Activated CD4-positive, CD25-positive, alpha-beta regulatory T cell treated with anti-CD3 and anti-CD28 coated beads, Interleukin-2, amount 50 U/mL, for 72 hours (primary cell): ENCODE results near the gene JADE2.

Source experiments
- DNase-seq: peaks from one replicate; pipeline ENCODE4 v3.0.0; 2021

Gene JADE2

DNA sequence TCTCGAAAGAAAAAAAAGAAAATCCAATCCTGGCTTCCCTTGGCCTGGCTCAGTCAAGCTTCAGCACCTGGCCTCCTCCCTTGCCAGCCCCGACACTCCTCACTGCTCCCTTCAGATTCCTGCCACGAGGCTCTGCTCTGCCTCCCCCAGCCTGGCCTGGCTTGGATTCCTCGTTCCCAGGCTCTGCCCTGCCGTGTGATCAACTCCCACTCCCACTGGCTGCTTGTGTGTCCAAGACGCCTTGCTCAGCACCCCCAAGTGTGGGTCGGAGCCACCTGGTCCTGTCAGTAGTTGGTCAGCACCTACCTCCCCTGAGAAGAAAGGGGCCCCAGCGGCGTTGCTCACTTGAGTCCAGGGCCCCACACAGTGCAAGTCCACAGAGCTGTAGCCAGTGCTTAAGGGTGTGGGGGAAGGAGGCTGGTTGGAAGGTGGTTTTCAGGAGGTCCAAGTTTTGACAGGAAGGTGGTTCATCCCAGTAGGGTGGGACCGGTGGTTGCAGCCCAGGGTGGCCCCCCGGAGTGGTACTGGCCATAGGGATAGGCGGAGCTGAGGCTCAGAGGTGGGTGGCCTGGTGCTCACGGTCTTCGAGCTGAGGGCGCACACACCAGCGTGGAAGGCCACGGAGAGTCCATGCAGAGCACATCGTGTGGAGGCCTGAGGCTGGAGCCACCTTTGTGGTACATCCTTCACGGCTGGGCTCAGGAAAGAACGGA, 46.4 kb downstream of the JADE2 start:
- no peak for DNase-seq

DNA sequence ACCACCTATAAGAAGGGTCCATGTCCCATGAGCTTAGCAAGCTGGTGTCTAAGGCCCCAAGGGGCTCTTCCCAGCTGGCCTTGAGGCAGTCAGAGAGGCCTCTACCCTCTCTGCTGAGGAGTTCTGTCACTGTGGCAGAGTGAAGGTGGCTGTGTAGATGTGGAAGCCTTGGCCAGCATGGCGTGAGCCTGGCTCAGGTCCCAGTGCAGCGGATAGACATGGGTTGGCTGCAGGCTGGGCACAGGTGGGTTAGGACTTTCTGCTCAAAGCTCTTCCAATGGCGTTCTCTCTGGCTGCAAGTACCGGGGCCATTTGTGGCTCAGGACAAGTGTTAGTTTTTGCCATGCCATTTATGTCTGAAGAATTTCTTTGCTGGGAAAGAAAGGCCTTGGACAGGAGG, 47.3 kb downstream of the JADE2 start:
- no peak for DNase-seq

DNA sequence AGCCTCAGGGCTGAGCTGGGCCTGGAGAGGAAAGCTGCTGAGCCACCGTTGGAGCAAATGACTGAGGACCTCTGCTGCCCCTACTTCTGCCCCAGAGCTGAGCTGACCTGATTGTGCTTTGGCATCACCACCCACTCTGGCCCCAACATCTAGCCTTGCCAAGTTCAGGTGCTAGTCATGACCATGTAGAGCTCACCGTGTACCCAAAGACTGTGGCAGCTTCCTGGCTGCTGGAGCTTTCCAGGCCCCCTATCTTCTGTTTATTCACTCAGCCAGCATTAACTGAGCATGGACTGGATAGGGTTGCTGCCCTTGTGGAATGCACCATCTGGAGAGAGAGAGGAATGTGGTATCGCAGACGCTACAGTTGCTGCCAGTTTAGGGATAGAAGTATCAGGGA, 49.1 kb downstream of the JADE2 start:
- DNase-seq, result no peak

DNA sequence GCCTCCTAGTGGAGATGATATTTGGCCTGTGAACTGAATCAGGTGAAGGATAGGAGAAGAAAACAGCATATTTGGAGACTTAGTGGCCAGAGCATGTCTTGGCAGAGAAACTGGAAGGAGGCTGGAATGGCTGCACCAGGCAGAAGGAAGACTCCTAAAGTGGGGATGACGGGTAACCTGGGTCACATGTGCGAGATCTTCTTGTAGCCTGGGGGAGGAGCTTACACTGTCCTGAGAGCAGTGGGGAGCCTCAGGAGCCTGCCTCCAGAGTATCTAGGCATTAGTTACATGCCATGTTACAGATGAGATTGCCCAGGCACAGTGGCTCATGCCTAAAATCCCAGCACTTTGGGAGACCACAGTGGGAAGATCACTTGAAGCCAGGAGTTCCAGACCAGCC, 49.8 kb downstream of the JADE2 start:
- DNase-seq, result no peak

DNA sequence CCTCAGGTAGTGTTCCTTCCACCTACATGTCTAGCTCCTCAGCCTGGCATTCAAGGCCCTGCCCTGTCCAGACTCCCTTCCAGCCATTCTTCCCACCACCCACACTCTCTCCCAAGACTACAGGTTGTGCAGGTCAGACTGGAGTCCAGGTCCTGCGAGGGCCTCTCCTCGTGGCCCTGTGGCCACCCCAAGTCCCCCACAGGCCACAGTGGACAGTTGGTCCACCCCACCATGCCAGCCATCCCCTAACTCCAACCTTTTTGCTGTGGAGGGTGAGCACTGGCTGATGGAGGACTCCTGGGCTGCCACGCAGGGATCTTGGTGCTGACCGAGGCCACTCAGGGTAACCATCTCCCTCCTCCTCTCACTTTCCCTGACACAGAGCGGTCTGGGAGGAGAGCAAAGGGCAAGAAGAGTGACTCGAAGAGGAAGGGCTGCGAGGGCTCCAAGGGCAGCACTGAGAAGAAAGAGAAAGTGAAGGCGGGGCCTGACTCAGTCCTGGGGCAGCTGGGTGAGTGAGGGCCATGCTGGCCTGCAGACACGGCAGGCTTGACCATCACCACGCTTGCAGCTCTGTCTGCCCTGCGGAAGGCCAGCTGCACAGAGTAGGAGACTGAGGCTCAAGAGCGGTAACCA, 51.0 kb downstream of the JADE2 start:
- DNase-seq, result no peak

DNA sequence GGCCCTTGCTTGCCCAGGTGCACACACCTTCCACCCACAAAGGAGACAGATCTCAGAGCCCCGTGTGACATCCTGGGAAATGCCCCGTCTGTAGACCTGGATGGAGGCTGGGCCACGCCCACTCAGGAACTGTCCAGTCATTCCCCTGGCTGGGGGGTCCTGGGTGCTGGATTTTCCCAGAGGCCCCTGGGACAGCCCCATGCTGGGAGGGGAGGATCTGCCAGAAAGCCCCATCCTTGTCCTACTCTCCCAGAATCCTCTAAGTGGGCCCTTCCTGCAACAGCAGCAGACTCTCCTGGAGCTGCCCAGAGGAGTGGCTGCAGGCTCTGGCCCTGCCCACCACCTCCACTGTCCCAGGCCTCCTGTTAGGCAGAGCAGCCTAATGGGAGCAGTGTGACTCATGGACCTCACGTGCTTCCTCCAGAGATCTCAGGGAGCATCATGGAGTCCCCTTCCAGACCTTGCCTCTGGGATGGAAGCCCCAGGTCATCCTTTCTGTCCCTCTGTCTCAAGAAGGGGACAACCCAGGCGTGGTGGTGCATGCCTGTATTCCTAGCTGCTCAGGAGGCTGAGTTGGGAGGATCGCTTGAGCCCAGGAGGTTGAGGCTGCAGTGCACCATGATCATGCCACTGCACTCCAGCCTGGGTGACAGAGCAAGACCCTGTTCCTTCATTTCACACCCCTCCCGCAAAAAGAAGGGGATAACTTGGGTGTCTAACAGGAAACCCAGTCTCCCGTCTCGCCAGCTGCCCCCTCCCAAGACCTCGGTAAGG, 51.7 kb downstream of the JADE2 start:
- DNase-seq, result no peak

DNA sequence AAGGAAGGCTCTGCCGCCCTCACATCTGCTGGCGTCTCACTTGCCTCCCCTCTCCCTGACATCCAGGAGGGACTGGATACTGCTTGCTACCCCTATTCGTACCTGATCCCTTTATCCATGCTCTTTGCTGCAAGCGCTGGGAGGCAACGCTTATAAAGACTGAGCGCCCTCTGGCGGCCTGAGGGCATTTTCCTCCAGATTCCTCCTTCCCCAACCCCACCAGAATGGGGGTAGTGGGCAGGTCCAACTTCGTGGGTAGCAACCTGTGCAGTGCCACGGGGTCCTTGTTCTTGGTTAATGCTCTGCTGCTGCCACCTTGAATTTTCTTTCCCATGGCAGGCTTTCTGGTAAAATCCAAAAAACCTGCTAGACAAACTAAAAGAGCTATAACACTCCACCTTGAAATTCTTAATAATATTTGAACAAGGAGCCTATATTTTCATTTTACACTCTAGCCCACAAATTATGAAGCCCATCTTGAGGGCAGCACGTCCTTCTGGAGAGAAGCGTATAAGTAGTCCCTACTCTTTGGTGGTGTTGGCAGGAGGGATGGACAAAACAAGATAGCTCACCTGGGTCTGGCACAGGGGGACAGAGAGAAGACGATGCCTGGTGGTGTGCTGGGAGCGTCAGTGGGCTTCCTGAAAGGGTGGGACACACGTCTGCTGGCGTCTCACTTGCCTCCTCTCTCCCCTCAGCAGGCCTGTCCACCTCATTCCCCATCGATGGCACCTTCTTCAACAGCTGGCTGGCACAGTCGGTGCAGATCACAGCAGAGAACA, 52.5 kb downstream of the JADE2 start:
- peak; percentile 79 for DNase-seq

DNA sequence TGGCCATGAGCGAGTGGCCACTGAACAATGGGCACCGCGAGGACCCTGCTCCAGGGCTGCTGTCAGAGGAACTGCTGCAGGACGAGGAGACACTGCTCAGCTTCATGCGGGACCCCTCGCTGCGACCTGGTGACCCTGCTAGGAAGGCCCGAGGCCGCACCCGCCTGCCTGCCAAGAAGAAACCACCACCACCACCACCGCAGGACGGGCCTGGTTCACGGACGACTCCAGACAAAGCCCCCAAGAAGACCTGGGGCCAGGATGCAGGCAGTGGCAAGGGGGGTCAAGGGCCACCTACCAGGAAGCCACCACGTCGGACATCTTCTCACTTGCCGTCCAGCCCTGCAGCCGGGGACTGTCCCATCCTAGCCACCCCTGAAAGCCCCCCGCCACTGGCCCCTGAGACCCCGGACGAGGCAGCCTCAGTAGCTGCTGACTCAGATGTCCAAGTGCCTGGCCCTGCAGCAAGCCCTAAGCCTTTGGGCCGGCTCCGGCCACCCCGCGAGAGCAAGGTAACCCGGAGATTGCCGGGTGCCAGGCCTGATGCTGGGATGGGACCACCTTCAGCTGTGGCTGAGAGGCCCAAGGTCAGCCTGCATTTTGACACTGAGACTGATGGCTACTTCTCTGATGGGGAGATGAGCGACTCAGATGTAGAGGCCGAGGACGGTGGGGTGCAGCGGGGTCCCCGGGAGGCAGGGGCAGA, 53.3 kb downstream of the JADE2 start:
- DNase-seq, result no peak

DNA sequence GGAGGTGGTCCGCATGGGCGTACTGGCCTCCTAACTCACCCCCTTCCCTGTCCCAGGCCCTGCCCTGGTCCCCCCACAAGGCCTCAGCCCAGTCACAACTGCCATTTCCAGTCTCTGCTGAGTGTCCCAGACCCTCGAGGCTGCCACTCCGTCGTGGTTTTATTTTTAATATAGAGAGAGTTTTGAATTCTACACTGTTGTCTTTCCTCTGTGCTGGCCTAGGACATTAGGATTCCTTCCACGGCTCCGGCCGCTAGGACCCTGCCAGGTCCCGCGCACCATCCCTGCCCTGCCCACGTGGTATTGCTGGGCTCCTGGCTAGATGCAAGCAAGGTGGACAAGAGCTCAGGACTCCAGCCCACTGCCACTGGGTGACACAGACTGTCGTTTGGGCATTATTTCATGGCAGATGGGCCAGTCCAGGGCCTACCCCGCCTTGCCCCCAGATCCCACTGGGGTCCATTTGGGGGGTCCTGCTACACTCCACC, 53.9 kb downstream of the JADE2 start:
- no peak for DNase-seq

DNA sequence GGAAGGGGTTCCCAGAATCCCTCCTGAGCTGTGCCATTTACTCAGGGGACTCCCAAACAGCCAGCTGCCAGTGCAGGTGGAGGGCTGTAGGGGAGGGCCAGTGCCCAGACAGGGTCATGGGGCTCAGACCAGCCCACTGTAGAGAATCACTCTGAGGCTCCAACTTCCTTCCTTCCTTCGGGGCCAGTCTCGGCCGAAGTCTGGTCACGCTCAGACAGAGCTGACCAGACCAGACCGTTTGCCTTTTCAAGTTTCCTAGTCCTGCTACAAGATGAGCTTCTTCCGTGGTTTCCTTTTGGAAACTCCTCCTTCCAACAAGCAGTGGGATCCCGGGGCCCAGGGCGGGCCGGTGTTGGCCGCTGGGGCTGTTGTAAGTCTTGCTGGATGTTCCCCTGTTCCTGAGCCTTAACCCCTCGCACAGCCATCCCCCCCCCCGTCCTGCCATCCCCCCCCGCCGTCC, 54.6 kb downstream of the JADE2 start:
- DNase-seq, result no peak

DNA sequence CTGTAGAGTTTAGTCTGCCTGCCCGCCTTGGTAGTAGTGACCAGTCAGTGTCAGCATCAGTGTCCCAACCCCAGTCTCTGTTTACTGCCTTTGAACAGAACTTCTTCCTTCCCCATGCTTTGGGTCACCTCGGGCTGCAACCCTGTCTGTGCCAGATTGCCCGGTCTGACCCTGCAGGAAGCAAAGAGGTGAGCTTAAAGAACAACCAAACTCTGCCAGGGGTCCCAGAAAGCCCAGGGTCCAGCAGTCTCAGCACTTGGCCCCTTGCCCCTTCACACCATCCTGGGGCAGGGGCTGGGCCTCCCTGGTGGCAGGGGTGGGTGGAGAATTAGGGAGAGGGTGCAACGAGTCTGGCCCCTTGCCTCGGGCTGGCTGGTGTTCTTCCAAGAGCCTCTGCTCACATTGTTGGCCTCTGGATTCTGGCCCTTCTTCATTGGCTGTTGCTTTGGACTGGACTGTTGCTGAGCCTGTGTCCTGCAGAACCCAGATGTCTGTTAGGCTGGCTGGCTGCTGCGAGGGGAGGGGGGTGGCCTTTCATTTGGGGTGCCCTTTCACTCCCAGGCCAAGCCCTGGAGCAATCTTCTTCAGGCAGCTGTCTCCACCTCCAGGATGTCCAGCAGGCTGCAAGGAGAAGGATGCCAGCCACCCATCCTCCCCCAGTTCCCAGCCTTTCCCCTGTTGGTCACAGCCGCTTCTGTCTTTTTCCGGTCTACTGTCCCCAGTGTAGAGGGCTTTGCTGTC, 55.9 kb downstream of the JADE2 start:
- DNase-seq, result no peak

DNA sequence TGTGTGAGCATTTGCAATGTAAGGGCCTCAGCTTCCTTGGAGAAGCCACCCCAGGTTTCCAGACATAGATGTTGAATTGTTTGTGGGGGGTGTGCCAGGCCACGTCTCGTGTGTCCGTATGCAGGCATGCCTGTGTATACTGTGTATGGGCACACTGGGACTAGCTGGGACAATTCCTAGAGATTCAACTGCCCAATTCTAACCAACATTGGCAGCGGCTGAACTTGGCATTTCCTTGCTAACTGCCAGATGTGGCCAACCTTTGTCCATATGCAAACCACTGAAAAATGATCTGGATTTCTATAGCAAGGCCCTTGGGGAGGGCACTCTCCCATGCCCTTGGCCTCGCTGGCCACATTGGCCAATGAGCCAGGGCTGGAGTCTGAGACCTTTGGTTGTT, 56.8 kb downstream of the JADE2 start:
- DNase-seq, result no peak

DNA sequence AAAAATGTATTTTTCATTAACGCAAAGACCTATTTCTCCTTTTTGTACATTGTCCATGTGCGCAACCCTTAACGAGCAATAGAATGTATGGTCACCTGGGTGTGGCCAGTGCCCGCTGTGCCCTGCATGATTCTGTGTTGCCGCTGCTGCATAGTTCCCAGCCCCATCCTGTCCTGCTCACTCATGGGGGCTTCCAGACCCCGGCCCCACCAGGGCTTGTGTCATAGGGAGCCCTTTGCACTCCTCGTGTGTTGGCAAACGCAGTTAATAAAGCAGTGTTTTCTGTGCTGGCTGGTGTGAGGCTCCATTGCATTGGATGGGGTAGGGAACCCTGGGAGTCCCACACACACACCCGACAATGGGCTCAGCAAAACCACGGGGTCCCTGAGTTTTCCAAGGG, 57.5 kb downstream of the JADE2 start:
- DNase-seq, result no peak

DNA sequence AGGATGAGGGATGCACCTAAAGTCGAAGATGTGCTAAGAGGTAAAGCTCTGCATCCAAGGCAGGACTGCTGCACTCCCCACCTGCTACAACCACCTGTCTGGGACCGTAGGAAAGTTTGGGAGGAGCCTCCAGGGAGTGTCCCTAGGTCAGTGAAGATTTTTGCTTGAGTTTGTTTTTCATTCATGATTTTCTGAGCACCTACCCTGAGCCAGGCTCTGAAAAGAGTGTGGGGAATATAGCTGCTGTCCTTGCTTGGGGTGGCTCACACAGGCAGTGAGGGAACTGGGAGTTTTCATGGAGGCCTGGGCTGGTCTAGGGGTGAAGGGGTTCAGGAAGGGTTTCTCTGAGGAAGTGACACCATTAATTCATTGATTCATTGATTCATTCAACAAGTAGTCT, 58.3 kb downstream of the JADE2 start:
- peak; percentile 20 for DNase-seq

DNA sequence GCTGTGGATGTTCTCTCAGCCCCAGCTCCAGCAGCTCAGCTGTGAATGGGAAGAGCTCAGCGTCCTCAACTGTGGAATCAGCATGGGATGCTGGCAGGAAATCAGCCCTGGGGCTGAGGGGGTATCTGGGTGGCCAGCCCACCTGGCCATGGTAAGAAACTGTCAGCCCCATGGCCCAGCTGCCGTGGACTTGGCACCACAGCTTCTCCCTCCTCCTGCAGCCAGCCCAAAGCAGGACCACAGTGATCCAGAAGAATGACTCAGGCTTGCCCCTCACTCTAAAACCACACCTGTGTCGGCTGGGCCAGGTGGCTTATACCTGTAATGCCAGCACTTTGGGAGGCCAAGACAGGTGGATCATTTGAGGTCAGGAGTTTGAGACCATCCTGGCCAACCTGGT, 59.2 kb downstream of the JADE2 start:
- no peak for DNase-seq

DNA sequence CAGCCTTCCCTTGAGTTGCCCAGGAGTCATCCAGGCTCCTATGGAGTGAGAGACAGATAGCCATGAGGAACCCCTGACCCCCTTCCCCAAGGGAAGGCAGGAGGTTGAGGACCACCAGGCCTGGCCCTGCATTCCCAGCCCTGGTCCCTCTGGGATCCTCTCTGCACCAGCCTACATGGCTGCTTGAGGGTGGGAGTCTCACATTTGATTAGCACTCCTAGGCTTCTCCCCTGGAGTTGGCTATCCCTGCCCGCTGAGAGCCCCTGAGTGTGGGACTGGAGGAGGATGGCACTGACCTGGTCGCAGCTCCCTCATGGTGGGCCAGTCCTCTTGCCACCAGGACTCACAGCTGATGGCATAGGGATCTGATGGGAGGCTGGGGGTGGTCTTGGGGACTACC, 60.5 kb downstream of the JADE2 start:
- DNase-seq, result peak; percentile 27

DNA sequence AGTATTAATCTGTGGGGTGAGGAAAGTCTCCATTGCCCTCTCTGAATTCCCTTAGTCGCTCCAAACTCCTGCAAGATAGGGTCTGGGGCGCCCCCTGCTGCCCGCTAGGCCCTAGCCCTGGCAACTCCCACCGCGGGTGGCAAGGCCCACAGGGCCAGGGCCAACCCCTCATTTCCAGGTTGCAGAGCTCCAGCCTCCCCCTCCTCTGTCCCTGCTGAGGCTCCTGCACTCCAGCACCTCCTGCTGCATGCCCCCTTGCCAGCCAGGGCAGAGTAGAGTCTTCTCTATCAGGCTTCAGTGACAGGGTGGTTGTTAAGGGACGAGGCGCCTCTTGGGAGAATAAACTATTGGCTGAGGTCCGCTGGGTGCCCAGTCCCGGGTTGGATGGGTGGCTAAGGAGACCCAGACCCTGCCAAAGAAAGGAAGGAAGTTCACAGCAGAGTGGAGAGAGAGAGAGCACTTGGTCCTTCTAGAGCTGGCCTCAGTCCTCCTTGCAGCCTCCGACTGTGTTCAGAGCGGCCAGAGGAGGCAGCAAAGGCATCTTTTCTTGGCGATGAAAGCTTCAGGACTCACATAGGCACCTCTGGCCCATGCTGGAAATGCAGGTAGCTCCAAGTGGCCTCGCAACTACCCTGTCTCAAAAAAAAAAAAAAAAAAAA, 61.5 kb downstream of the JADE2 start:
- DNase-seq, result peak; percentile 90

DNA sequence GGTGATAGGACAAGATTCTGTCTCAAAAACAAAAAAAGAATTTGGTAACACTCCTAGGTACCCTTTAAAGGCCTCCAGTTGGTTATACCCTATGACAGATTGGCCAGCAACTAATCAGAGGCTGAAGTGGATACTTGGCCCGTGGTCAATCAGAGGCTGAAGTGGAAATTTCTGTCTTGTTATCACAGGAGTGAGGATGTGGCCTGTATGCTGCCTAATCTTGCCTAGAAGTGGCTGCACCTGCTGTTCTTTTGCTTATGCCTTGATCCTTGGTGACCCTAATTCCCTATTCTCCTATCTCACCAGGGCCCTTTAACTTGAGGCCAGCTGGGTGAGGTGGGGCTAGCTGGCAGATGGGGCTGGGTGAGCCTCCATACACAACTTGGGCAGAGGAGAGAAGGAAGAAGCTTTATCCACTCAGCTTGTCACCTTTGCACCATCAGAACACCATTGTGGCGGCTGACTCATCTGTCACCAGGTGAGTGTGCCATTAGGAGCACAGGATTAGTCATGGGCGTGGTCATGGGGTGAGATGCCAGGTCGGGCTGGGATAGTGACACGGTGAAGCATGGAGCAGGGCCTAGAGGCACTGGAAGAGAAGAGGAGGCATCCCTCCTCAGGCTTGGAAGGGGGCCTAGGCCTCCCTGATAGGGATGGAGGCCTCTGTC, 65.7 kb downstream of the JADE2 start:
- DNase-seq, result peak; percentile 49

DNA sequence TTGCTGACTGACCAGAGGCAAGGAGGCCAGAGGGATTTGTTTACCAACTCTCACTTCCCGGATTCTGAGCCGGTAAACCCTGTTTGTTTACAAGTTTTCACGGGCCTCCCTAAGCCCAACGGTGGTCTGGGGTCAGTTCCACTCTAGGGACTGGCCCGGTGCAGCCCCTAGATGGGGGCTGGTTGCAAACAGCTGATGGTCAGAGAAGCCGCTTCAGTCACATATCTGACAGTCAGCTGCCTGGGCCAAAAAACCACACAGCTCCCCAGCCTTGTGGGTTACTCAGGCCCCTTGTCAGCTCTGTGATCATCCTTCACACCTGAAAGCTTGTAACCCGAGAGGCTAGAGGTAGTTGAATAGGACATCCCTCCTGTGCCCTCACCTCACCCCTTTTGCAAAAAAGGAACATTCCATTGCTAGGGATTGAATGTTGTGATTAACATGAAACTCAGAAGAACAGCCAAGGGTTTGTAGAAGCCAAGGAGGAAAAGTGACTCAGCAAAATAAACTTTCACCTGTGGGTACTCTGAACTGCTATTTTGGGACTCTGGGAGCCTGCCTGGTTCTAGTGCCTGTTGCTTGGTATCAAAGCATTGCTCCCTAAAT, 66.8 kb downstream of the JADE2 start:
- no peak for DNase-seq

DNA sequence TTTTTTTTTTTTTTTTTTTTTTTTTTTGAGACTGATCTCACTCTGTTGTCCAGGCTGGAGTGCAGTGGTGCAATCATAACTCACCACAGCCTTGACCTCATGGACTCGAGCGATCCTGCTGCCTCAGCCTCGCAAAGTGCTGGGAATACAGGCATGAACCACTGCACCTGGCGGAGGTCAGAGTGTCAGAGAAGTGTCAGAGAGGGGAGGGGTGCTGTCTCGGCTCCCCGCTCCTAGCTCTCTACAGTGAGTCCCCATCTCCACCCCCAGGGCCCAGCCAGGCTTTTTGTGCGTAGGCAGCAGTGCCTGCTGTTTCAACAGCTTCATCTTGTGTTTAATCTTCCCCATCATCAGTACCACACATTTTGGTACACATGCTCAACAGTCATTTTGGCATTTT, 68.9 kb downstream of the JADE2 start:
- DNase-seq, result no peak
